Right lobe of liver (tissue), 4 donors: Measurements from ENCODE around the gene TIMM10B.

Experiments
- CTCF ChIP-seq, 4 donors: fragments of 200-600 bp in 3 of 4; fragments of 450-650 bp in 1 of 4; IDR thresholded peaks; one replicate each; pipeline versions ENCODE4 v1.5.1 to v1.8.0; 2016 to 2022; ENCODE audit warnings: antibody characterized with exemption in 4 of 4, mild to moderate bottlenecking in 2 of 4
- POLR2A ChIP-seq: fragments of 450-650 bp; IDR thresholded peaks from one replicate; pipeline ENCODE4 v1.6.1; 2017; ENCODE audit warnings: antibody characterized with exemption, mild to moderate bottlenecking
- donor health status: DM: no; HTN: no; CAD: no.
- donor health status: DM: no; HTN: no; CAD: no.
- donor health status: DM: no; HTN: yes; CAD: no.

GRCh38 chr11:6438979-6439571, 42.2 kb upstream of the TIMM10B start:
- TF ChIP-seq CTCF (IDR thresholded peaks at IDR 0.05) (peak; percentile 51 to 63 (median 61)), POLR2A (no peak)
